Right lobe of liver (tissue), 4 donors: Measurements from ENCODE around the gene MOXD1.

Source experiments
- CTCF ChIP-seq, 4 donors: fragments of 200-600 bp in 3 of 4; fragments of 450-650 bp in 1 of 4; IDR thresholded peaks; one replicate each; pipeline versions ENCODE4 v1.5.1 to v1.8.0; 2016 to 2022; ENCODE audit warnings: antibody characterized with exemption in 4 of 4, mild to moderate bottlenecking in 2 of 4
- POLR2A ChIP-seq: fragments of 450-650 bp; IDR thresholded peaks from one replicate; pipeline ENCODE4 v1.6.1; 2017; ENCODE audit warnings: antibody characterized with exemption, mild to moderate bottlenecking
- donor health status: DM: no; HTN: no; CAD: no.
- donor health status: DM: no; HTN: no; CAD: no.
- donor health status: DM: no; HTN: yes; CAD: no.

DNA sequence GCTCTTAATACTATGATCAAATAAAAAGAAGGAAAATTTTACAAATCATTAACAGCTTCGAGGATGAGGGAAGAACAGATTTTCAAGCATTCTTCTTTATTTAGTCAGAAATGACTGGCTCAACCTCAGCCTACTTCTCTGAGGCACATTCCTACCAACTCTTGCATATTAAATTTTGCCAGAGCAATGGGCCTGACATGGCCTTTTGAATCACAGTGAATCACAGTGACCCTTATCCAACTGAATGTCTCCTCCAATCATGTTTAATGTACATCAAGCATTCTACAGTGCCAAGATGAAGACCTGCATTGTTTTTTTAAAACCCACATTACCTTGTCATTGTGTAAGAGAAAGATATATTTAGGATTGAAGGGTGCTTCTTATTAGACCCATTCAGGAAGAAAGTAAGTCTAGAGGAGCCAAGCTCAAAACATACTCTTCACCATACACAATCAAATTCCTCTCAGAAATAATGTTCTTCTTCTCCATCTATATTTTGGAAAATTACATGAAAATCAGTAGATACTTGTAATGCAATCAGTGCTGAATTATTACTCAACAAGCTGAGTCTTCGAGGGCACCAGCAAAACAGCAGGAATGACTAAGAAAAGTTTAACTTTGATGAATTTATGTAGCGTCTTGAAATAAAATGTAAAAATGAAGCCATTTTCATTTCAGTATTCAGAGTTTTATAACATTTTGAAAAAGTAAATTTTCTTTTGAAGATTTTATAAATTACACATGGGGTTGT lies 44.1 kb upstream of the MOXD1 start:
- no peak for TF ChIP-seq CTCF (IDR thresholded peaks at IDR 0.05)
- no peak for TF ChIP-seq POLR2A
